Activated T-cell treated with anti-CD3 and anti-CD28 coated beads, Interleukin-2, amount 50 U/mL, for 24 hours (primary cell): ENCODE results near the gene TBC1D1.
"Not testable (repeated sequence)": the region's sequence is repeated elsewhere in the genome, so short reads cannot be mapped to it uniquely, and the experiment has no call there.

Source experiments
- DNase-seq: peaks from one replicate; pipeline ENCODE4 v3.0.0-alpha.2; 2020
- H3K27ac Mint-ChIP-seq: 2 replicates; pipeline ENCODE4 v1.8.0; 2020; ENCODE audit warnings: mild to moderate bottlenecking, mixed read lengths
- H3K27me3 Mint-ChIP-seq: 2 replicates; pipeline ENCODE4 v1.8.0; 2020; ENCODE audit warnings: mixed read lengths
- H3K36me3 Mint-ChIP-seq: 2 replicates; pipeline ENCODE4 v1.8.0; 2020; ENCODE audit warnings: low read depth, mixed read lengths
- H3K4me1 Mint-ChIP-seq: 2 replicates; pipeline ENCODE4 v1.8.0; 2020; ENCODE audit warnings: low read depth, mixed read lengths
- H3K4me3 Mint-ChIP-seq: 2 replicates; pipeline ENCODE4 v1.8.0; 2020; ENCODE audit warnings: mild to moderate bottlenecking, moderate library complexity, mixed read lengths
- H3K9me3 Mint-ChIP-seq: 2 replicates; pipeline ENCODE4 v1.8.0; 2020; ENCODE audit warnings: mixed read lengths

Gene TBC1D1

GRCh38 chr4:37902738-37903693 lies 12.1 kb downstream of the TBC1D1 start:
- H3K9me3 Mint-ChIP-seq: no peaks in the 10 kb centered on the region
- H3K36me3 Mint-ChIP-seq: peaks cover 44% of the 10 kb centered on the region
- no peak overlapping the region for H3K27ac Mint-ChIP-seq

GRCh38 chr4:37903901-37904300 lies 13.0 kb downstream of the TBC1D1 start:
- no peak for DNase-seq
- peaks cover 59% of the 10 kb centered on the region for H3K4me1 Mint-ChIP-seq

More at GRCh38 chr4:37902738-37903693, 12.1 kb downstream of the TBC1D1 start:
- DNase-seq: no peak
- Mint-ChIP-seq H3K4me3 (no peak overlapping the region), H3K27me3 (no peaks in the 10 kb centered on the region), H3K4me1 (peaks cover 57% of the 10 kb centered on the region)

GRCh38 chr4:37904824-37905223 lies 13.9 kb downstream of the TBC1D1 start:
- Mint-ChIP-seq H3K9me3 (no peaks in the 10 kb centered on the region), H3K27me3 (no peaks in the 10 kb centered on the region), H3K4me3 (no peak overlapping the region), H3K4me1 (peaks cover 60% of the 10 kb centered on the region), H3K27ac (no peak overlapping the region), H3K36me3 (peaks cover 40% of the 10 kb centered on the region)
- no peak for DNase-seq

More at GRCh38 chr4:37903901-37904300, 13.0 kb downstream of the TBC1D1 start:
- peaks cover 44% of the 10 kb centered on the region for H3K36me3 Mint-ChIP-seq
- no peak overlapping the region for H3K27ac Mint-ChIP-seq
- no peak overlapping the region for H3K4me3 Mint-ChIP-seq
- H3K27me3 Mint-ChIP-seq: no peaks in the 10 kb centered on the region
- H3K9me3 Mint-ChIP-seq: no peaks in the 10 kb centered on the region

GRCh38 chr4:37905533-37906169 lies 14.8 kb downstream of the TBC1D1 start:
- H3K27me3 Mint-ChIP-seq: no peaks in the 10 kb centered on the region

GRCh38 chr4:37908488-37909331 lies 17.8 kb downstream of the TBC1D1 start:
- Mint-ChIP-seq H3K27ac (no peak overlapping the region), H3K9me3 (no peaks in the 10 kb centered on the region), H3K4me1 (peaks cover 49% of the 10 kb centered on the region), H3K36me3 (peaks cover 21% of the 10 kb centered on the region), H3K27me3 (no peaks in the 10 kb centered on the region), H3K4me3 (no peak overlapping the region)
- no peak for DNase-seq

More at GRCh38 chr4:37905533-37906169, 14.8 kb downstream of the TBC1D1 start:
- DNase-seq: no peak
- no peak overlapping the region for H3K4me3 Mint-ChIP-seq
- H3K4me1 Mint-ChIP-seq: peaks cover 58% of the 10 kb centered on the region
- peaks cover 39% of the 10 kb centered on the region for H3K36me3 Mint-ChIP-seq
- no peak overlapping the region for H3K27ac Mint-ChIP-seq
- H3K9me3 Mint-ChIP-seq: no peaks in the 10 kb centered on the region

- peaks cover 46% of the 10 kb centered on the region for H3K4me1 Mint-ChIP-seq
- H3K27ac Mint-ChIP-seq: no peak overlapping the region
- H3K36me3 Mint-ChIP-seq: peaks cover 18% of the 10 kb centered on the region
- no peaks in the 10 kb centered on the region for H3K9me3 Mint-ChIP-seq
- DNase-seq: no peak
- H3K27me3 Mint-ChIP-seq: no peaks in the 10 kb centered on the region
- no peak overlapping the region for H3K4me3 Mint-ChIP-seq
These were observed 18.6 kb downstream of the TBC1D1 start for GRCh38 chr4:37909332-37910090.

- Mint-ChIP-seq H3K36me3 (peaks cover 14% of the 10 kb centered on the region), H3K27me3 (no peaks in the 10 kb centered on the region), H3K4me3 (no peak overlapping the region), H3K9me3 (no peaks in the 10 kb centered on the region), H3K4me1 (peaks cover 41% of the 10 kb centered on the region), H3K27ac (no peak overlapping the region)
- DNase-seq: no peak
These were observed 19.2 kb downstream of the TBC1D1 start for GRCh38 chr4:37910091-37910486.

- Mint-ChIP-seq H3K36me3 (peaks cover 3% of the 10 kb centered on the region), H3K27ac (no peak overlapping the region), H3K9me3 (no peaks in the 10 kb centered on the region), H3K4me1 (peaks cover 13% of the 10 kb centered on the region), H3K27me3 (no peaks in the 10 kb centered on the region), H3K4me3 (no peak overlapping the region)
- DNase-seq: no peak
These were observed 23.7 kb downstream of the TBC1D1 start for GRCh38 chr4:37914539-37914938.

GRCh38 chr4:37917388-37917787 lies 26.5 kb downstream of the TBC1D1 start:
- Mint-ChIP-seq H3K36me3 (peaks cover 3% of the 10 kb centered on the region), H3K9me3 (no peaks in the 10 kb centered on the region), H3K4me3 (no peak overlapping the region), H3K27ac (no peak overlapping the region), H3K4me1 (peaks cover 15% of the 10 kb centered on the region), H3K27me3 (no peaks in the 10 kb centered on the region)
- no peak for DNase-seq

GRCh38 chr4:37918653-37919052 lies 27.8 kb downstream of the TBC1D1 start:
- no peak overlapping the region for H3K4me3 Mint-ChIP-seq
- H3K36me3 Mint-ChIP-seq: peaks cover 7% of the 10 kb centered on the region
- no peak overlapping the region for H3K27ac Mint-ChIP-seq
- H3K9me3 Mint-ChIP-seq: no peaks in the 10 kb centered on the region
- DNase-seq: no peak
- no peaks in the 10 kb centered on the region for H3K27me3 Mint-ChIP-seq
- H3K4me1 Mint-ChIP-seq: peaks cover 17% of the 10 kb centered on the region

- H3K27me3 Mint-ChIP-seq: no peaks in the 10 kb centered on the region
- peaks cover 23% of the 10 kb centered on the region for H3K4me1 Mint-ChIP-seq
- peaks cover 7% of the 10 kb centered on the region for H3K36me3 Mint-ChIP-seq
- DNase-seq: no peak
- H3K27ac Mint-ChIP-seq: peak overlapping the region; percentile 11
- H3K4me3 Mint-ChIP-seq: no peak overlapping the region
- H3K9me3 Mint-ChIP-seq: no peaks in the 10 kb centered on the region
These were observed 31.4 kb downstream of the TBC1D1 start for GRCh38 chr4:37922328-37922727.

GRCh38 chr4:37923089-37923488 lies 32.2 kb downstream of the TBC1D1 start:
- peaks cover 28% of the 10 kb centered on the region for H3K4me1 Mint-ChIP-seq
- not testable (repeated sequence) for H3K4me3 Mint-ChIP-seq, H3K36me3 Mint-ChIP-seq, DNase-seq, H3K27ac Mint-ChIP-seq, H3K27me3 Mint-ChIP-seq, H3K9me3 Mint-ChIP-seq

- Mint-ChIP-seq H3K9me3 (no peaks in the 10 kb centered on the region), H3K4me3 (no peak overlapping the region), H3K36me3 (peaks cover 10% of the 10 kb centered on the region), H3K27ac (no peak overlapping the region), H3K4me1 (peaks cover 46% of the 10 kb centered on the region), H3K27me3 (no peaks in the 10 kb centered on the region)
- no peak for DNase-seq
These were observed 34.1 kb downstream of the TBC1D1 start for GRCh38 chr4:37924946-37925345.

GRCh38 chr4:37927434-37927833 lies 36.5 kb downstream of the TBC1D1 start:
- DNase-seq: no peak
- Mint-ChIP-seq H3K9me3 (no peaks in the 10 kb centered on the region), H3K4me1 (peaks cover 34% of the 10 kb centered on the region), H3K36me3 (peaks cover 16% of the 10 kb centered on the region), H3K27ac (no peak overlapping the region), H3K4me3 (no peak overlapping the region), H3K27me3 (no peaks in the 10 kb centered on the region)
